Liver (tissue), 9 donors: ENCODE data around the gene ERCC6L. TPM values are rescaled to one million over a fixed set of nuclear protein-coding genes. Genes with fewer than 3 reads are reported as not detected.
"Not testable (repeated sequence)": the region's sequence is repeated elsewhere in the genome, so short reads cannot be mapped to it uniquely, and the experiment has no call there.

Experiments used
- DNase-seq: peaks from one replicate; pipeline ENCODE4 v3.0.0-alpha.2; 2017; ENCODE audit warnings: low spot score
- H3K27ac ChIP-seq, 2 donors: one replicate each; pipeline ENCODE4 v1.7.0; 2013; ENCODE audit warnings: inconsistent platforms in 2 of 2, low read length in 2 of 2, control low read depth in 1 of 2, low read depth in 1 of 2, mild to moderate bottlenecking in 1 of 2
- H3K27me3 ChIP-seq, 4 donors: one replicate each; pipeline versions ENCODE4 v1.6.1 to v1.7.0; 2013; ENCODE audit warnings: low read length in 3 of 4, inconsistent platforms in 1 of 4, mild to moderate bottlenecking in 1 of 4, moderate library complexity in 1 of 4; ENCODE audit not compliant: control insufficient read depth in 4 of 4, insufficient read depth in 4 of 4
- H3K36me3 ChIP-seq, 4 donors: one replicate each; pipeline versions ENCODE4 v1.6.1 to v1.7.0; 2013; ENCODE audit warnings: low read length in 3 of 4, mild to moderate bottlenecking in 3 of 4, low read depth in 1 of 4, moderate library complexity in 1 of 4; ENCODE audit not compliant: control insufficient read depth in 4 of 4, insufficient read depth in 3 of 4
- H3K4me1 ChIP-seq, 4 donors: one replicate each; pipeline versions ENCODE4 v1.6.1 to v1.7.0; 2013; ENCODE audit warnings: low read length in 3 of 4, mild to moderate bottlenecking in 3 of 4, moderate library complexity in 1 of 4; ENCODE audit not compliant: control insufficient read depth in 4 of 4, insufficient read depth in 4 of 4
- H3K4me3 ChIP-seq, 3 donors: one replicate each; pipeline versions ENCODE4 v1.6.1 to v1.7.0; 2013; ENCODE audit warnings: low read length in 3 of 3, control low read depth in 1 of 3, low read depth in 1 of 3, mild to moderate bottlenecking in 1 of 3
- H3K9ac ChIP-seq, 2 donors: one replicate each; pipeline ENCODE4 v1.7.0; 2013; ENCODE audit warnings: low read length in 2 of 2, mild to moderate bottlenecking in 2 of 2, moderate library complexity in 2 of 2, control low read depth in 1 of 2, low read depth in 1 of 2
- H3K9me3 ChIP-seq, 4 donors: one replicate each; pipeline versions ENCODE4 v1.6.1 to v1.7.0; 2013; ENCODE audit warnings: low read length in 3 of 4; ENCODE audit not compliant: control insufficient read depth in 4 of 4
- ATF3 ChIP-seq: IDR thresholded peaks from 2 replicates; pipeline ENCODE4 v1.6.1; 2016; ENCODE audit warnings: antibody characterized with exemption
- CTCF ChIP-seq: fragments of 150-350 bp; IDR thresholded peaks from 2 replicates; pipeline ENCODE4 v1.5.1; 2017; ENCODE audit warnings: improper control_type of control experiment, low read depth, low read length; ENCODE audit not compliant: missing input control
- EGR1 ChIP-seq, 2 donors: IDR thresholded peaks; 2 replicates each; pipeline ENCODE4 v1.6.1; 2016 to 2018; ENCODE audit warnings: antibody characterized with exemption in 2 of 2, low read depth in 2 of 2
- FOXA1 ChIP-seq: IDR thresholded peaks from 2 replicates; pipeline ENCODE4 v1.6.1; 2016; ENCODE audit warnings: antibody characterized with exemption
- FOXA2 ChIP-seq: IDR thresholded peaks from 2 replicates; pipeline ENCODE4 v1.6.1; 2016; ENCODE audit warnings: antibody characterized with exemption
- GABPA ChIP-seq, 2 donors: IDR thresholded peaks in 1 of 2; conservative IDR thresholded peaks in 1 of 2; 2 replicates each; pipeline ENCODE4 v1.6.1; 2016; ENCODE audit warnings: antibody characterized with exemption in 2 of 2, mild to moderate bottlenecking in 1 of 2, moderate library complexity in 1 of 2
- HNF4A ChIP-seq, 2 donors: conservative IDR thresholded peaks; 2 replicates each; pipeline ENCODE4 v1.6.1; 2016; ENCODE audit warnings: antibody characterized with exemption in 2 of 2, mild to moderate bottlenecking in 2 of 2
- HNF4G ChIP-seq: IDR thresholded peaks from 2 replicates; pipeline ENCODE4 v1.6.1; 2016; ENCODE audit warnings: antibody characterized with exemption
- JUND ChIP-seq, 2 donors: IDR thresholded peaks; 2 replicates each; pipeline ENCODE4 v1.6.1; 2016; ENCODE audit warnings: antibody characterized with exemption in 2 of 2
- MAX ChIP-seq: IDR thresholded peaks from 2 replicates; pipeline ENCODE4 v1.6.1; 2016; ENCODE audit warnings: antibody characterized with exemption
- NR2F2 ChIP-seq: IDR thresholded peaks from 2 replicates; pipeline ENCODE4 v1.6.1; 2016; ENCODE audit warnings: antibody characterized with exemption
- RAD21 ChIP-seq, 2 donors: IDR thresholded peaks; 2 replicates each; pipeline ENCODE4 v1.6.1; 2016; ENCODE audit warnings: antibody characterized with exemption in 2 of 2, mild to moderate bottlenecking in 2 of 2
- REST ChIP-seq: IDR thresholded peaks from 2 replicates; pipeline ENCODE4 v1.6.1; 2016; ENCODE audit warnings: antibody characterized with exemption, mild to moderate bottlenecking
- TAF1 ChIP-seq: conservative IDR thresholded peaks from 2 replicates; pipeline ENCODE4 v1.6.1; 2016; ENCODE audit warnings: antibody characterized with exemption, mild to moderate bottlenecking
- YY1 ChIP-seq: IDR thresholded peaks from 2 replicates; pipeline ENCODE4 v1.6.1; 2016; ENCODE audit warnings: antibody characterized with exemption, mild to moderate bottlenecking
- ZBTB33 ChIP-seq: IDR thresholded peaks from 2 replicates; pipeline ENCODE4 v1.6.1; 2016; ENCODE audit warnings: antibody characterized with exemption
- WGBS: extraction: QIAGEN DNeasy Blood & Tissue Kit; methylation state at CpG from one replicate; pipeline ENCODE4 v1.1.7; 2013; 5-methylcytosine and 5-hydroxymethylcytosine counted together
- polyA plus RNA-seq, 2 donors: library from polyadenylated mRNA; stranded (reverse) in 1 of 2; unstranded in 1 of 2; fragments of 200-250 nt in 1 of 2; fragments of >200 nt in 1 of 2; fragmentation: Nextera tagmentation in 1 of 2; extraction: Ambion mirVana in 1 of 2; gene quantifications; one replicate each; pipeline versions ENCODE4 v1.2.1 to v1.2.3, GENCODE V29; 2013 to 2015
- total RNA-seq, 2 donors: library from RNA; depleted of rRNA; stranded (reverse); fragments of >200 nt; gene quantifications; one replicate each; pipeline ENCODE4 v1.2.3, GENCODE V29; 2014
- donor health status: healthy.
- donor health status: healthy.
- donor health status: healthy.
- donor health status: healthy.
- donor health status: healthy.

Gene ERCC6L
- total and polyA plus RNA-seq, 4 donors: 0.17 to 4.7 (median 0.29) TPM; not detected in 1

- WGBS: 79% methylated on average over 2 of the region's 2 CpGs
- H3K4me3 ChIP-seq: no peak overlapping the region
- TF ChIP-seq GABPA (IDR thresholded peaks at IDR 0.05 in 1 of 2, conservative IDR thresholded peaks at IDR 0.05 in 1 of 2) (no peak), YY1 (no peak), JUND (IDR thresholded peaks at IDR 0.05) (no peak), REST (no peak), HNF4G (no peak), FOXA1 (no peak), FOXA2 (no peak), CTCF (no peak), RAD21 (IDR thresholded peaks at IDR 0.05) (no peak), NR2F2 (no peak), EGR1 (IDR thresholded peaks at IDR 0.05; ENCODE audit: low read depth in 2 of 2) (no peak), TAF1 (no peak)
- no peaks in the 10 kb centered on the region for H3K9me3 ChIP-seq
- no peak for DNase-seq
- no peaks in the 10 kb centered on the region for H3K27me3 ChIP-seq
- no peak overlapping the region for H3K9ac ChIP-seq
- H3K36me3 ChIP-seq: no peaks in the 10 kb centered on the region
- peaks cover 0 to 2% (median under 1%) of the 10 kb centered on the region in 4 donors for H3K4me1 ChIP-seq
- no peak overlapping the region for H3K27ac ChIP-seq
Measured at GRCh38 chrX:72176981-72177380, 61.8 kb downstream of the ERCC6L start.

GRCh38 chrX:72176289-72176688 lies 62.5 kb downstream of the ERCC6L start:
- H3K36me3 ChIP-seq, H3K4me3 ChIP-seq, H3K27ac ChIP-seq, H3K4me1 ChIP-seq, H3K9ac ChIP-seq, H3K9me3 ChIP-seq, H3K27me3 ChIP-seq, DNase-seq: not testable (repeated sequence)
- 100% methylated on average over 3 of the region's 5 CpGs for WGBS

- Histone ChIP-seq H3K4me1 (no peaks in the 10 kb centered on the region), H3K9ac (no peak overlapping the region), H3K27ac (no peak overlapping the region), H3K27me3 (peaks cover 0 to 4% (median 0%) of the 10 kb centered on the region in 4 donors), H3K4me3 (no peak overlapping the region), H3K9me3 (no peaks in the 10 kb centered on the region), H3K36me3 (no peaks in the 10 kb centered on the region)
- DNase-seq: no peak
- 65% methylated on average over 6 of the region's 6 CpGs for WGBS
- TF ChIP-seq MAX (no peak), GABPA (IDR thresholded peaks at IDR 0.05 in 1 of 2, conservative IDR thresholded peaks at IDR 0.05 in 1 of 2) (no peak), ZBTB33 (no peak), TAF1 (no peak), HNF4A (conservative IDR thresholded peaks at IDR 0.05) (no peak), RAD21 (IDR thresholded peaks at IDR 0.05) (no peak), ATF3 (no peak), REST (no peak), JUND (IDR thresholded peaks at IDR 0.05) (no peak)
Measured at GRCh38 chrX:72169008-72169728, 69.7 kb downstream of the ERCC6L start.
